HepG2 (cell line): ENCODE results near the gene PLA2G12A. TPM values are rescaled to one million over a fixed set of nuclear protein-coding genes. Genes with fewer than 3 reads are reported as not detected.

Experiments used
- AKAP8 ChIP-seq: sonication (generic); formaldehyde crosslinking; IDR thresholded peaks from 2 replicates; pipeline ENCODE4 v1.5.1; 2020; ENCODE audit warnings: mild to moderate bottlenecking, missing genetic modification reagents
- ARNTL ChIP-seq: sonication (generic); formaldehyde crosslinking; IDR thresholded peaks from 2 replicates; pipeline ENCODE4 v1.4.0; 2020; ENCODE audit warnings: mild to moderate bottlenecking, missing genetic modification reagents
- DMAP1 ChIP-seq: IDR thresholded peaks from 2 replicates; pipeline ENCODE4 v1.6.1; 2016
- HNF4A ChIP-seq: sonication (generic); formaldehyde crosslinking; IDR thresholded peaks from 2 replicates; pipeline ENCODE4 v1.4.0; 2020; ENCODE audit warnings: missing genetic modification reagents
- ISX ChIP-seq: sonication (generic); formaldehyde crosslinking; conservative IDR thresholded peaks from 2 replicates; pipeline ENCODE4 v1.5.0; 2020; ENCODE audit warnings: missing genetic modification reagents
- KMT2A ChIP-seq: sonication (generic); formaldehyde crosslinking; IDR thresholded peaks from 2 replicates; pipeline ENCODE4 v1.4.0; 2020; ENCODE audit warnings: missing genetic modification reagents
- MAX ChIP-seq: IDR thresholded peaks from 2 replicates; pipeline ENCODE4 v1.6.1; 2012; ENCODE audit warnings: inconsistent platforms
- MLLT10 ChIP-seq: sonication (generic); formaldehyde crosslinking; IDR thresholded peaks from 2 replicates; pipeline ENCODE4 v1.4.0; 2020; ENCODE audit warnings: missing genetic modification reagents
- MXD1 ChIP-seq: sonication (generic); formaldehyde crosslinking; IDR thresholded peaks from 2 replicates; pipeline ENCODE4 v1.4.0; 2020; ENCODE audit warnings: mild to moderate bottlenecking, missing genetic modification reagents
- NCOR1 ChIP-seq: fragments of 200-600 bp; sonication (generic); IDR thresholded peaks from 2 replicates; pipeline ENCODE4 v1.7.0; 2017; ENCODE audit warnings: antibody characterized with exemption, low read length, borderline replicate concordance
- RFXAP ChIP-seq: sonication (generic); formaldehyde crosslinking; IDR thresholded peaks from 2 replicates; pipeline ENCODE4 v1.4.0; 2020; ENCODE audit warnings: missing genetic modification reagents, borderline replicate concordance
- SMARCC2 ChIP-seq: fragments of 450-650 bp; IDR thresholded peaks from 2 replicates; pipeline ENCODE4 v1.6.1; 2017; ENCODE audit warnings: antibody characterized with exemption, mild to moderate bottlenecking
- THAP8 ChIP-seq: sonication (generic); formaldehyde crosslinking; IDR thresholded peaks from 2 replicates; pipeline ENCODE4 v1.5.1; 2020; ENCODE audit warnings: missing genetic modification reagents, mild to moderate bottlenecking, borderline replicate concordance
- ZBTB43 ChIP-seq: sonication (generic); formaldehyde crosslinking; conservative IDR thresholded peaks from 2 replicates; pipeline ENCODE4 v1.4.0; 2020; ENCODE audit warnings: missing genetic modification reagents
- ZBTB44 ChIP-seq: sonication (generic); formaldehyde crosslinking; IDR thresholded peaks from 2 replicates; pipeline ENCODE4 v1.4.0; 2020; ENCODE audit warnings: missing genetic modification reagents
- ZNF232 ChIP-seq: sonication (generic); formaldehyde crosslinking; IDR thresholded peaks from 2 replicates; pipeline ENCODE4 v1.4.0; 2020; ENCODE audit warnings: missing genetic modification reagents, borderline replicate concordance
- ZNF570 ChIP-seq: sonication (generic); formaldehyde crosslinking; IDR thresholded peaks from 2 replicates; pipeline ENCODE4 v1.4.0; 2020; ENCODE audit warnings: mild to moderate bottlenecking, missing genetic modification reagents, borderline replicate concordance
- ZNF607 ChIP-seq: sonication (generic); formaldehyde crosslinking; IDR thresholded peaks from 2 replicates; pipeline ENCODE4 v1.5.1; 2020; ENCODE audit warnings: missing genetic modification reagents, mild to moderate bottlenecking, borderline replicate concordance
- ZNF687 ChIP-seq: sonication (generic); formaldehyde crosslinking; IDR thresholded peaks from 2 replicates; pipeline ENCODE4 v1.5.1; 2020; ENCODE audit warnings: mild to moderate bottlenecking, missing genetic modification reagents, moderate library complexity
- ZNF761 ChIP-seq: sonication (generic); formaldehyde crosslinking; conservative IDR thresholded peaks from 2 replicates; pipeline ENCODE4 v1.4.0; 2020; ENCODE audit warnings: mild to moderate bottlenecking, missing genetic modification reagents
- ZNF780A ChIP-seq: sonication (generic); formaldehyde crosslinking; IDR thresholded peaks from 2 replicates; pipeline ENCODE4 v1.8.0; 2022; ENCODE audit warnings: mild to moderate bottlenecking, missing genetic modification reagents, moderate library complexity
- polyA plus RNA-seq, 8 experiments: library from polyadenylated mRNA; depleted of rRNA in 3 of 8; stranded (reverse) in 7 of 8; unstranded in 1 of 8; fragments of >200 nt; fragmentation: Illumina TruSeq in 4 of 8; extraction: Trizol in 4 of 8; gene quantifications; 2 replicates each; pipeline versions ENCODE4 v1.2.1 to v1.2.3, GENCODE V29; 2011 to 2016; ENCODE audit warnings: low read depth in 4 of 8, missing spikeins in 1 of 8, mixed read lengths in 1 of 8; ENCODE audit not compliant: insufficient read depth in 1 of 8
- total RNA-seq, 5 experiments: library from RNA; depleted of rRNA; stranded (reverse); fragments of >200 nt; fragmentation: Illumina TruSeq; extraction: Trizol; gene quantifications; 2 replicates each; pipeline ENCODE4 v1.2.3, GENCODE V29; 2016; ENCODE audit warnings: low read depth in 1 of 5

PLA2G12A gene
- total and polyA plus RNA-seq, 2 of the 13 experiments (the other 11 are each of a cell fraction or from before 2014, with no cell fraction given): 61.2 to 64.0 TPM

GRCh38 chr4:109729718-109730618, at the start of gene PLA2G12A (continued):
- no peak for TF ChIP-seq HNF4A (CRISPR knock-in tag)
- peak; percentile 48; the same call in 1 of the 2 replicates for TF ChIP-seq MXD1
- TF ChIP-seq KMT2A (CRISPR knock-in tag): no peak; the same call in 1 of the 2 replicates
- TF ChIP-seq ARNTL (CRISPR knock-in tag): no peak
- no peak for TF ChIP-seq NCOR1
- 0 out of 2 replicates have a peak, but pooled peaks have one; percentile 26 for TF ChIP-seq DMAP1 (CRISPR knock-in tag)
- TF ChIP-seq ZNF687 (CRISPR knock-in tag): peak; percentile 97
- TF ChIP-seq ZNF761 (CRISPR knock-in tag): no peak
- no peak; the same call in 1 of the 2 replicates for TF ChIP-seq ZNF780A (CRISPR knock-in tag)
- TF ChIP-seq MLLT10 (CRISPR knock-in tag): no peak
- no peak for TF ChIP-seq ISX (CRISPR knock-in tag)
- TF ChIP-seq THAP8 (CRISPR knock-in tag): 0 out of 2 replicates have a peak, but pooled peaks have one; percentile 33
- TF ChIP-seq ZNF607 (CRISPR knock-in tag): peak; percentile 89
- no peak for TF ChIP-seq SMARCC2
- TF ChIP-seq RFXAP (CRISPR knock-in tag): no peak
- peak; percentile 85 for TF ChIP-seq AKAP8 (CRISPR knock-in tag)
- no peak for TF ChIP-seq ZNF570 (CRISPR knock-in tag)
- peak; percentile 86 for TF ChIP-seq MAX
- 0 out of 2 replicates have a peak, but pooled peaks have one; percentile 60 for TF ChIP-seq ZBTB43
- TF ChIP-seq ZNF232: 0 out of 2 replicates have a peak, but pooled peaks have one; percentile 71
- no peak for TF ChIP-seq ZBTB44 (CRISPR knock-in tag)
